Measurements from ENCODE around the gene METRNL.

Gene METRNL

GRCh38 chr17:83089328-83090132, 10.1 kb downstream of the METRNL start:
- in situ Hi-C loops (cut with MboI; ENCODE audit: low sequenced_read_pairs, unreplicated experiment) = no loop called here
- TF ChIP-seq CTCF (IDR thresholded peaks at IDR 0.05; ENCODE audit: borderline replicate concordance, control extremely low read depth, extremely low read depth, insufficient read depth, missing control alignments) = no peak
- no peak for DNase-seq (ENCODE audit: low spot score)

- in situ Hi-C loops (cut with MboI; ENCODE audit: low sequenced_read_pairs, unreplicated experiment) = no loop called here
- no peak for DNase-seq (ENCODE audit: low spot score)
- no peak for TF ChIP-seq CTCF (IDR thresholded peaks at IDR 0.05; ENCODE audit: borderline replicate concordance, control extremely low read depth, extremely low read depth, insufficient read depth, missing control alignments)
Measured at GRCh38 chr17:83090444-83091256, 11.2 kb downstream of the METRNL start.

- in situ Hi-C loops (cut with MboI; ENCODE audit: low sequenced_read_pairs, unreplicated experiment) = no loop called here
- no peak for DNase-seq (ENCODE audit: low spot score)
- TF ChIP-seq CTCF (IDR thresholded peaks at IDR 0.05; ENCODE audit: borderline replicate concordance, control extremely low read depth, extremely low read depth, insufficient read depth, missing control alignments) = no peak
Measured at GRCh38 chr17:83091257-83092141, 12.1 kb downstream of the METRNL start.

- DNase-seq (ENCODE audit: low spot score) = no peak
- no peak for TF ChIP-seq CTCF (IDR thresholded peaks at IDR 0.05; ENCODE audit: borderline replicate concordance, control extremely low read depth, extremely low read depth, insufficient read depth, missing control alignments)
- in situ Hi-C loops (cut with MboI; ENCODE audit: low sequenced_read_pairs, unreplicated experiment) = no loop called here
Measured at GRCh38 chr17:83092186-83092585, 12.8 kb downstream of the METRNL start.

GRCh38 chr17:83092931-83093330, 13.5 kb downstream of the METRNL start:
- no peak for TF ChIP-seq CTCF (IDR thresholded peaks at IDR 0.05; ENCODE audit: borderline replicate concordance, control extremely low read depth, extremely low read depth, insufficient read depth, missing control alignments)
- no peak for DNase-seq (ENCODE audit: low spot score)
- in situ Hi-C loops (cut with MboI; ENCODE audit: low sequenced_read_pairs, unreplicated experiment) = no loop called here

- no peak for DNase-seq (ENCODE audit: low spot score)
- no peak for TF ChIP-seq CTCF (IDR thresholded peaks at IDR 0.05; ENCODE audit: borderline replicate concordance, control extremely low read depth, extremely low read depth, insufficient read depth, missing control alignments)
- in situ Hi-C loops (cut with MboI; ENCODE audit: low sequenced_read_pairs, unreplicated experiment) = no loop called here
Measured at GRCh38 chr17:83093506-83093905, 14.1 kb downstream of the METRNL start.

All from GM13976 (cell line).